ENCODE data around the gene CACNB4.
"Not testable (repeated sequence)": the region's sequence is repeated elsewhere in the genome, so short reads cannot be mapped to it uniquely, and the experiment has no call there.

Gene CACNB4

GRCh38 chr2:151922845-151923666 is 175.8 kb downstream of the CACNB4 start:
- no peak for TF ChIP-seq CTCF (IDR thresholded peaks at IDR 0.05; ENCODE audit: low read depth, low read length)
- no peaks in the 10 kb centered on the region for H3K27me3 ChIP-seq (ENCODE audit: insufficient read depth, low read depth, severe bottlenecking)
- no peaks in the 10 kb centered on the region for H3K36me3 ChIP-seq
- DNase-seq, result no peak
- no peak overlapping the region for H3K27ac ChIP-seq
- no peak overlapping the region for H3K4me3 ChIP-seq (ENCODE audit: low read depth, low read length)
- H3K9me3 ChIP-seq (ENCODE audit: severe bottlenecking), result no peaks in the 10 kb centered on the region

- H3K4me3 ChIP-seq (ENCODE audit: low read depth, low read length), result no peak overlapping the region
- no peak for TF ChIP-seq CTCF (IDR thresholded peaks at IDR 0.05; ENCODE audit: low read depth, low read length)
- no peak for DNase-seq
Observed at GRCh38 chr2:151919786-151920185, 179.1 kb downstream of the CACNB4 start.

GRCh38 chr2:151918308-151918707 is 180.5 kb downstream of the CACNB4 start:
- H3K9me3 ChIP-seq (ENCODE audit: severe bottlenecking), result no peaks in the 10 kb centered on the region
- no peaks in the 10 kb centered on the region for H3K27me3 ChIP-seq (ENCODE audit: insufficient read depth, low read depth, severe bottlenecking)
- no peaks in the 10 kb centered on the region for H3K36me3 ChIP-seq
- no peak overlapping the region for H3K27ac ChIP-seq
- no peak for TF ChIP-seq CTCF (IDR thresholded peaks at IDR 0.05; ENCODE audit: low read depth, low read length)
- no peak for DNase-seq
- H3K4me3 ChIP-seq (ENCODE audit: low read depth, low read length), result no peak overlapping the region

More at GRCh38 chr2:151919786-151920185, 179.1 kb downstream of the CACNB4 start:
- no peaks in the 10 kb centered on the region for H3K36me3 ChIP-seq
- no peaks in the 10 kb centered on the region for H3K9me3 ChIP-seq (ENCODE audit: severe bottlenecking)
- H3K27ac ChIP-seq, result no peak overlapping the region
- H3K27me3 ChIP-seq (ENCODE audit: insufficient read depth, low read depth, severe bottlenecking), result no peaks in the 10 kb centered on the region

- H3K9me3 ChIP-seq (ENCODE audit: severe bottlenecking), result no peaks in the 10 kb centered on the region
- no peak for DNase-seq
- H3K27me3 ChIP-seq (ENCODE audit: insufficient read depth, low read depth, severe bottlenecking), result no peaks in the 10 kb centered on the region
- H3K36me3 ChIP-seq, result no peaks in the 10 kb centered on the region
- TF ChIP-seq CTCF (IDR thresholded peaks at IDR 0.05; ENCODE audit: low read depth, low read length), result no peak
- no peak overlapping the region for H3K4me3 ChIP-seq (ENCODE audit: low read depth, low read length)
- H3K27ac ChIP-seq, result no peak overlapping the region
Observed at GRCh38 chr2:151916632-151917031, 182.2 kb downstream of the CACNB4 start.

GRCh38 chr2:151915629-151916025 is 183.2 kb downstream of the CACNB4 start:
- not testable (repeated sequence) for H3K27ac ChIP-seq; DNase-seq; H3K4me3 ChIP-seq (ENCODE audit: low read depth, low read length); H3K27me3 ChIP-seq (ENCODE audit: insufficient read depth, low read depth, severe bottlenecking); H3K9me3 ChIP-seq (ENCODE audit: severe bottlenecking); H3K36me3 ChIP-seq

GRCh38 chr2:151914989-151915628 is 183.7 kb downstream of the CACNB4 start:
- TF ChIP-seq CTCF (IDR thresholded peaks at IDR 0.05; ENCODE audit: low read depth, low read length), result peak; percentile 21; the same call in 1 of the 2 replicates
- Histone ChIP-seq H3K27ac (no peak overlapping the region), H3K27me3 (ENCODE audit: insufficient read depth, low read depth, severe bottlenecking) (no peaks in the 10 kb centered on the region), H3K36me3 (no peaks in the 10 kb centered on the region), H3K4me3 (ENCODE audit: low read depth, low read length) (no peak overlapping the region), H3K9me3 (ENCODE audit: severe bottlenecking) (no peaks in the 10 kb centered on the region)
- peak; percentile 82 for DNase-seq

All from WERI-Rb-1 (cell line).